Measurements from ENCODE around the gene PRSS3. TPM values are rescaled to one million over a fixed set of nuclear protein-coding genes. Genes with fewer than 3 reads are reported as not detected.
"Not testable (repeated sequence)": the region's sequence is repeated elsewhere in the genome, so short reads cannot be mapped to it uniquely, and the experiment has no call there.

PRSS3 gene
- total RNA-seq, 1 experiment from 2014 or later, result 33.8 TPM

GRCh38 chr9:33807156-33807555 lies 11.8 kb downstream of the PRSS3 start:
- intact Hi-C loops (cut with micrococcal nuclease; ENCODE audit: unreplicated experiment); H3K27me3 ChIP-seq (replicated peaks; ENCODE audit: control insufficient read depth, insufficient read depth, low read length); POLR2A ChIA-PET; H3K4me3 Mint-ChIP-seq (ENCODE audit: unreplicated experiment); H3K9me3 ChIP-seq; DNase-seq; H3K27ac Mint-ChIP-seq (ENCODE audit: unreplicated experiment); H3K4me1 ChIP-seq; H3K36me3 Mint-ChIP-seq (ENCODE audit: insufficient read depth, unreplicated experiment); H3K36me3 ChIP-seq (ENCODE audit: control insufficient read depth, insufficient read depth, low read length); H3K9me3 Mint-ChIP-seq (ENCODE audit: unreplicated experiment); CTCF ChIA-PET; H3K4me3 ChIP-seq (ENCODE audit: low read depth, low read length); BruUV-seq (replicated peaks); H3K27me3 Mint-ChIP-seq (ENCODE audit: insufficient read depth, unreplicated experiment): not testable (repeated sequence)
- H3K4me1 Mint-ChIP-seq (ENCODE audit: low read depth, unreplicated experiment), result peaks cover 11% of the 10 kb centered on the region

DNA sequence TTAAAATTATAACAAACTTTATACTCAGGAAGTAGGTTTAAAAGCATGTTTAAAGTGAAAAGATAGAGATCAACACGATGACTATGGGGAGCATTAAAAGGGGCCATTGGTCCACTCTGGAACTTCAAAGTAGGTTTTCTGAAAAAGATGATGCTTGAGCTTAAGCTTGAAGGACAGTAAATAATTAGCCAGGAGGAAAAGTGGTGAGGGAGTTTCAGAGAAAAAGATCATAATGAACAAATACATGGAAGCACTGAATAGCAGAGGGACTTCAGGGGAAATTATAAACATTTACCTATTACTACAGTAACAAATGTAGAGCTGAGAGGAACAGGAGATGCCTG lies 13.6 kb downstream of the PRSS3 start:
- H3K36me3 ChIP-seq (ENCODE audit: control insufficient read depth, insufficient read depth, low read length); H3K4me3 ChIP-seq (ENCODE audit: low read depth, low read length); H3K9me3 Mint-ChIP-seq (ENCODE audit: unreplicated experiment); H3K27me3 Mint-ChIP-seq (ENCODE audit: insufficient read depth, unreplicated experiment); POLR2A ChIA-PET; intact Hi-C loops (cut with micrococcal nuclease; ENCODE audit: unreplicated experiment); CTCF ChIA-PET; H3K9me3 ChIP-seq; H3K27me3 ChIP-seq (replicated peaks; ENCODE audit: control insufficient read depth, insufficient read depth, low read length); BruUV-seq (replicated peaks); H3K4me1 ChIP-seq; H3K36me3 Mint-ChIP-seq (ENCODE audit: insufficient read depth, unreplicated experiment); H3K4me3 Mint-ChIP-seq (ENCODE audit: unreplicated experiment); DNase-seq: not testable (repeated sequence)
- Mint-ChIP-seq H3K27ac (ENCODE audit: unreplicated experiment) (peak overlapping the region; percentile 17), H3K4me1 (ENCODE audit: low read depth, unreplicated experiment) (peaks cover 11% of the 10 kb centered on the region)

DNA sequence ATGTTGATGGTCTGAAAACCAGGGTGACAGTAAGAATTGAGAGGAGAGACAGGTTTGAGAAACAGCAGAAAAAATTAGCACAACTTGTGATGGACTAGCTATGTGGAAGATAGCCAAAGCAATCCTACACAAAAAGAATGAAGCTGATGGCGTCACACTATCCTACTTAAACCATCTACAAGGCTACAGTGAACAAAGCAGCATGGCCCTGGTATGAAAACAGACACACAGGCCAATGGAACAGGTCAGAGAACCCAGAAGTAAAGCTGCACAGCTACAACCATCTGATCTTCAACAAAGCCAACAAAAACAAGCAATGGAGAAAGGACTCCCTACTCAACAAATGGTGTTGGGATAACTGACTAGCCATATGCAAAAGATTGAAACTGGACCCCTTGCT lies 14.1 kb downstream of the PRSS3 start:
- Histone ChIP-seq H3K4me3 (ENCODE audit: low read depth, low read length) (no peak overlapping the region), H3K36me3 (ENCODE audit: control insufficient read depth, insufficient read depth, low read length) (no peaks in the 10 kb centered on the region), H3K27me3 (replicated peaks; ENCODE audit: control insufficient read depth, insufficient read depth, low read length) (no peaks in the 10 kb centered on the region), H3K4me1 (peaks cover 8% of the 10 kb centered on the region), H3K9me3 (no peaks in the 10 kb centered on the region)
- H3K9me3 Mint-ChIP-seq (ENCODE audit: unreplicated experiment), result no peaks in the 10 kb centered on the region
- H3K36me3 Mint-ChIP-seq (ENCODE audit: insufficient read depth, unreplicated experiment), result no peaks in the 10 kb centered on the region
- no peak for DNase-seq
- no peaks in the 10 kb centered on the region for H3K27me3 Mint-ChIP-seq (ENCODE audit: insufficient read depth, unreplicated experiment)
- BruUV-seq (replicated peaks), result no TSS peak
- TF ChIP-seq CTCF (IDR thresholded peaks at IDR 0.05; ENCODE audit: insufficient read depth in 1 of 2, low read depth in 1 of 2, low read length in 1 of 2, severe bottlenecking in 1 of 2, unreplicated experiment in 1 of 2), result no peak
- peaks cover 11% of the 10 kb centered on the region for H3K4me1 Mint-ChIP-seq (ENCODE audit: low read depth, unreplicated experiment)
- H3K27ac Mint-ChIP-seq (ENCODE audit: unreplicated experiment), result peak overlapping the region; percentile 17
- CTCF ChIA-PET, result no interaction called here
- POLR2A ChIA-PET, result no interaction called here
- intact Hi-C loops (cut with micrococcal nuclease; ENCODE audit: unreplicated experiment), result no loop called here
- H3K4me3 Mint-ChIP-seq (ENCODE audit: unreplicated experiment), result no peak overlapping the region

GRCh38 chr9:33813712-33814641 lies 18.6 kb downstream of the PRSS3 start:
- TF ChIP-seq CTCF (IDR thresholded peaks at IDR 0.05; ENCODE audit: insufficient read depth in 1 of 2, low read depth in 1 of 2, low read length in 1 of 2, severe bottlenecking in 1 of 2, unreplicated experiment in 1 of 2), result peak; percentile 59 to 61
- peak in 1 of 2 experiments; percentile 22 for DNase-seq
- Histone ChIP-seq H3K4me3 (ENCODE audit: low read depth, low read length) (no peak overlapping the region), H3K27me3 (replicated peaks; ENCODE audit: control insufficient read depth, insufficient read depth, low read length) (no peaks in the 10 kb centered on the region), H3K36me3 (ENCODE audit: control insufficient read depth, insufficient read depth, low read length) (no peaks in the 10 kb centered on the region), H3K9me3 (no peaks in the 10 kb centered on the region), H3K4me1 (peaks cover 26% of the 10 kb centered on the region)
- Mint-ChIP-seq H3K27me3 (ENCODE audit: insufficient read depth, unreplicated experiment) (no peaks in the 10 kb centered on the region), H3K27ac (ENCODE audit: unreplicated experiment) (no peak overlapping the region), H3K4me1 (ENCODE audit: low read depth, unreplicated experiment) (peaks cover 12% of the 10 kb centered on the region), H3K9me3 (ENCODE audit: unreplicated experiment) (no peaks in the 10 kb centered on the region), H3K4me3 (ENCODE audit: unreplicated experiment) (no peak overlapping the region), H3K36me3 (ENCODE audit: insufficient read depth, unreplicated experiment) (peaks cover 7% of the 10 kb centered on the region)
- CTCF ChIA-PET, result interaction anchor here (0.6 to 4.6 kb wide), 10 partner anchors 15 to 260 kb away, joined by 3 to 55 read pairs (median 4); no protein-coding TSS in a partner anchor
- intact Hi-C loops (cut with micrococcal nuclease; ENCODE audit: unreplicated experiment), result loop anchor here (1.0 to 10.0 kb wide), 2 partner anchors 38 to 111 kb away; no protein-coding TSS in a partner anchor
- POLR2A ChIA-PET, result interaction anchor here (0.6 kb wide), 1 partner anchor 10 kb away, joined by 3 read pairs; no protein-coding TSS in a partner anchor
- no TSS peak for BruUV-seq (replicated peaks)

All from Caco-2 (cell line).